Measurements from ENCODE around the gene SLC26A5.
"Not testable (repeated sequence)": the region's sequence is repeated elsewhere in the genome, so short reads cannot be mapped to it uniquely, and the experiment has no call there.

SLC26A5 gene, protein sequence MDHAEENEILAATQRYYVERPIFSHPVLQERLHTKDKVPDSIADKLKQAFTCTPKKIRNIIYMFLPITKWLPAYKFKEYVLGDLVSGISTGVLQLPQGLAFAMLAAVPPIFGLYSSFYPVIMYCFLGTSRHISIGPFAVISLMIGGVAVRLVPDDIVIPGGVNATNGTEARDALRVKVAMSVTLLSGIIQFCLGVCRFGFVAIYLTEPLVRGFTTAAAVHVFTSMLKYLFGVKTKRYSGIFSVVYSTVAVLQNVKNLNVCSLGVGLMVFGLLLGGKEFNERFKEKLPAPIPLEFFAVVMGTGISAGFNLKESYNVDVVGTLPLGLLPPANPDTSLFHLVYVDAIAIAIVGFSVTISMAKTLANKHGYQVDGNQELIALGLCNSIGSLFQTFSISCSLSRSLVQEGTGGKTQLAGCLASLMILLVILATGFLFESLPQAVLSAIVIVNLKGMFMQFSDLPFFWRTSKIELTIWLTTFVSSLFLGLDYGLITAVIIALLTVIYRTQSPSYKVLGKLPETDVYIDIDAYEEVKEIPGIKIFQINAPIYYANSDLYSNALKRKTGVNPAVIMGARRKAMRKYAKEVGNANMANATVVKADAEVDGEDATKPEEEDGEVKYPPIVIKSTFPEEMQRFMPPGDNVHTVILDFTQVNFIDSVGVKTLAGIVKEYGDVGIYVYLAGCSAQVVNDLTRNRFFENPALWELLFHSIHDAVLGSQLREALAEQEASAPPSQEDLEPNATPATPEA

DNA sequence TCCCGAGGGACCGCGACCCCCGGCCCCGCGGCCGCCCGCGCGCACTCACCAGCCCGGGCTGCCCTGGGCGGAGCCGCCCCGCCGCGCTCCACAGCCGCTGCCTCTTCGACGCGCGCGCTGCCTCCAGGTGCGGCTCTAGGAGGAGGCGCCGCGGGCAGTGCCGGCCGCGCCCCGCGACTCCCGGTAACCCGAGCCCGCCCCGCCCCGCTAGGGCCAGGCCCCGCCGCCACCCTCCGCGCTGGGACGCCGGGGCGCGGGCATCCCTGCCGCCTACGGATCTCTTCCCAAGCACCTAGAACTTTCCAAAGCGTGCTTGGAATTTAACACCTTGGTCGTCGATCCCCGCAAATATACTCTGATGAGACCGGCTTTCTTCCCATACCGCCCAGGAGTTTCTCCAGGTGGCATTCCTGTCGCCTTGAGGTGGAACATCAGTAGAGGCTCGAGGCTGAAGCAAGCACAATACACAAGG lies at the start of gene SLC26A5:
SLC26A5 (minus strand) TSS at position 159 of the 472 bp plus-strand sequence. CDS start 24,693 bp downstream, outside the sequence.
- peak in 1 of 2 donors; percentile 12 for DNase-seq (ENCODE audit: low read depth in 2 of 2)

DNA sequence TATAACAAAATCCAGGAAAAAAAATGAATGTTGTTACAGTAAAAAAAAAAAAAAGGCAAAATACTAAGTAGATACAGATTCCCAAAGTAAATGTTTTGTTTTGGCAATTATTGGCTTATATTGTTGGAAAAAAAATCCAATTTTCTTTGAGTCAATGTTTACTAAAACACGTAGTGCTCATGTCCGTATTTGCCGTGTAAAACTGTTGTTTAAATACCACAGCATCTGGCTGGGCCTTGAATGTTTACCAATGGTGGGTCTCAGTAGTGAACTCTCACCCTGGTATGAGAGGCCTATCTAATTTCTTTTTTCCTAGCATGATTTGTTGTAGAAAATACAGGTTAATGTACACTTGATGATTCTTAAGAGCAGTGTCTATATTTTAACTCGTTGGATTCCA lies 41.4 kb upstream of the SLC26A5 start:
- DNase-seq (ENCODE audit: low read depth in 2 of 2): no peak

DNA sequence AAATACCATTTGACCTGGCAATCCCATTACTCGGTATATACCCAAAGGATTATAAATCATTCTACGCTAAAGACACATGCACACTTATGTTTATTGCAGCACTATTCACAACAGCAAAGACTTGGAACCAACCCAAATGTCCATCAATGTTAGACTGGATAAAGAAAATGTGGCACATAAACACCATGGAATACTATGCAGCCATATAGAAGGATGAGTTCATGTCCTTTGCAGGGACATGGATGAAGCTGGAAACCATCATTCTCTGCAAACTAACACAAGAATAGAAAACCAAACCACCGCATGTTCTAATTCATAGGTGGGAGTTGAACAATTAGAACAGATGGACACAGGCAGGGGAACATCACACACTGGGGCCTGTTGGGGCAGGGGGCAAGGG lies 40.9 kb upstream of the SLC26A5 start:
- DNase-seq (ENCODE audit: low read depth in 2 of 2): not testable (repeated sequence)

DNA sequence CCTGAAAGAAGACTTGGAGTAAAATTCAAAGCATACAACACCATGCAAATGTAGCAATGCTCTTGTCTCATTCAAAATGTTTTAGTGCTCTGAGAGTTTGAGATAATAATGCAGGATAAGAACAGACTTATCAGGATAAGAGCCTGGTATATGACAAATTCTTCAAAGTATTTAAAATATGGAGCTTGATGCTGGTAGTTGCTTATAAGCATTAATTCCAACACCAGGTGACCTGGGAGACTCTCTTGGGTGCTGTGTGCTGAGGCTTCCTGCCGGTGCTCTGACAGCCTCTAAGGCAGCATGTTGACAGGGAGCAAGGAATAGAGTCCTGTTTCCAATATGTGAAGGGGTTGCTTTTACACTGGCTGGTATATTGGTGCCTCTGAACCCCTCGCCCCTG lies 34.8 kb upstream of the SLC26A5 start:
- no peak for DNase-seq (ENCODE audit: low read depth in 2 of 2)

DNA sequence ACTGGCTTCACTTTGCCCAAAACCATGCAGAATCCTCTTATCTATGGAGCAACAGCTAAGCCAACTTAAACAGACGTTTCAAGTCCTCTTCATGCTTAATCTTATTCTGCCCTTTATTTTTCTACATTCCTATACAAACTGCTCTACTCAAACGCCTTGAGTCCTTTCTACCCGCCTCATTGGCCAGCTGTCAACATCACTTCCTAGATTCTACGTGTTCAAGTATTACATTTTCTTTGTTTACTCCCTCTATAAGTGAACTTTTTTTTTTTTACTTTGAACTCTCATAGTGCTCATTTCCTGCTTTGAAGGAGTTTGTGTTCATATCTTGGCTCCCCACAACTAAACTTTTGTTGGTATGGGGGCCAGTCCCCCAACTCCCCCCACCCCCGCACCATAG lies 28.9 kb upstream of the SLC26A5 start:
- DNase-seq (ENCODE audit: low read depth in 2 of 2): no peak

DNA sequence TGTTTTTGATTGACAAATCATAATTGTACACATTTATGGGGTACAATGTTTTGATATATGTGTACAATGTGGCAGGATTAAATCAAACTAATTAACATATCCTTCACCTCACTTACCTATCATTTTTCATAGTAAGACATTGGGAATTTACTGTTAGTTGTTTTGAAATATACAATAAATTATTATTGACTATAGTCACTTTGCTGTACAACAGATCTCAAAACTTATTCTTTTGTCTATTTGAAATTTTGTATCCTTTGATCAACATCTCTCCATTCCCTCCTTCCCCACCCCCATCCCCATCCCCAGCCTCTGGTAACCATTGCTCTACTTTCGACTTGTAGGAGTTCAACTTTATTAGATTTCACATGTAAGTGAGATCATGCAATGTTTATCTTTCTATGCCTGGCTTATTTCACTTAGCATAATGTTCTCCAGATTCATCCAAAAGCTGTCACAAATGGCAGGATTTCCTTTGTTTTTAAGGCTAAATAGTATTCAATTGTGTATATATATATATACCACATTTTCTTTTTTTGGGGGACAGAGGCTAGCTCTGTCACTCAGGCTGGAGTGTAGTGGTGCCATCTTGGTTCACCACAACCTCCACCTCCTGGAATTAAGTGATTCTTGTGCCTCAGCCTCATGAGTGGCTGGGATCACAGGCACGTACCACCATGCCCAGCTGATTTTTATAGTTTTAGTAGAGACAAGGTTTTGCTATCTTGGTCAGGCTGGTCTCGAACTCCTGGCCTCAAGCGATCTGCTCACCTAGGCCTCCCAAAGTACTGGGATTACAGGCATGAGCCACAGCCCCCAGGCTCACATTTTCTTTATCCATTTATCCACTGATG lies 23.3 kb upstream of the SLC26A5 start:
- DNase-seq (ENCODE audit: low read depth in 2 of 2): no peak

DNA sequence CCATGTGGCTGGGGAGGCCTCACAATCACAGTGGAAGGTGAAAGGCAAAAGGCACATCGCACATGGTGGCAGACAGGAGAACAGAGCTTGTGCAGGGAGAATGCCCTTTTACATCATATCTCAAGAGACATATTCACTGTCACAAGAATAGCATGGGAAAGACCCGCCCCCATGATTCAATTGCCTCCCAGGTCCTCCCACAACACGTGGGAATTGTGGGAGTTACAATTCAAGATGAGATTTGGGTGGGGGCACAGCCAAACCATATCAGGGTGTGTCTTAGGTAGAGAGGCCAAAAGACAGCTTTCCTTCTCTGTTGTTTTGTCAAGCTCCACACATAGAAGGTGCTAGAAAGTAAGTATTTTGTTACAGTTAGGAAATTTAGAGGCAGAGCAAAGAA lies 20.8 kb upstream of the SLC26A5 start:
- no peak for DNase-seq (ENCODE audit: low read depth in 2 of 2)

DNA sequence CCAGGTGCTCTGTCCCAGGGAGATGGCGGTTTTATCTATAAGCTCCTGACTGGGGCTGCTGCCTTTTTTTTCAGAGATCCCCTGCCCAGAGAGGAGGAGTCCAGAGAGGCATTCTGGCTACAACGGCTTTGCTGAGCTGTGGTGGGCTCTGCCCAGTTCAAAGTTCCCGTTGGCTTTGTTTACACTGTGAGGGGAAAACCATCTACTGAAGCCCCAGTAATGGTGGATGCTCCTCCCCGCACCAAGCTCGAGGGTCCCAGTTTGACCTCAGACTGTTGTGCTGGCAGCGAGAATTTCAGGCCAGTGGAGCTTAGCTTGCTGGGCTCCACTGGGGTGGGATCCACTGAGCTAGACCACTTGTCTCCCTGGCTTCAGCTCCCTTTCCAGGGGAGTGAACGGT lies 16.4 kb upstream of the SLC26A5 start:
- DNase-seq (ENCODE audit: low read depth in 2 of 2): no peak

DNA sequence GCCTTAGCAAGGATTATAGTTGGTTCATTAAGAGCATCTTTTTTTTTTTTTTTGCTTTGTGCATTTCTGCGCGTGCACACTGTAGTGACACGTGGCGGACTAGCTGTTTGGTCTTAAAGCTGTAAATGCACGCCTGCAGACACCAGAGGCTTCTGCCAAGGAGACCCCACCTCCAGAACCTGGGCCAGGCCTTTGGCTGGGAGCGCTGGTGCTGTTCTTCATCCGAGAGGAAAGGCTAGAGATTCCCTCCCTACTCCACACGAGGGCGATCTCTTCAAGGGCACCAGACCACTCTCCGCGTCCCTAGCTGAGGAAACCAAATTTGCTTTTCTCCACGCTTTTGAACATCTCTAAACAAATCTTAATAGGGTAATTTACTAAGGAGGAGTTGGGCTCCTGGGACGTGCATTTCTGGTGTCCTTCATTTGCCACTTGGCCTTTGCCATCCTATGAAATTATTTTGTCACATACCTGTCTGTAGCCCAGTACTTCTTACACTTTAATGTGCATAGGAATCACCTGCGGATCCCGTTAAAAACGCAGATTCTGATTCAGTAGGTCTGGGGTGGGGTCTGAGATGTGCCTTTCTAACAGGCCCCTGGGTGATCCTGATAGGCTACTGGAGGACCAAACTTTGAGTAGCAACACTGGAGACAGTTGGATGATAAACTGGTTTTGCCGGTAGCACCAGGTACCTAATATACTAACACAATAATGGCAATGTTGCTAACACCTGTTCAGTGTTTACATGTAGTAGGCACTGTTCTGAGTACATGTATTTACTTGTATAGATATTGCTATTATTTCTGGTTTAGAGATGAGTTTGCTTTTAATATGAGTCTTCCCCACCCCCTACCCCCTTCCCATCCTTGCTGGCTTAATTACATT lies 1.3 kb upstream of the SLC26A5 start:
- peak; percentile 19 to 26 for DNase-seq (ENCODE audit: low read depth in 2 of 2)

DNA sequence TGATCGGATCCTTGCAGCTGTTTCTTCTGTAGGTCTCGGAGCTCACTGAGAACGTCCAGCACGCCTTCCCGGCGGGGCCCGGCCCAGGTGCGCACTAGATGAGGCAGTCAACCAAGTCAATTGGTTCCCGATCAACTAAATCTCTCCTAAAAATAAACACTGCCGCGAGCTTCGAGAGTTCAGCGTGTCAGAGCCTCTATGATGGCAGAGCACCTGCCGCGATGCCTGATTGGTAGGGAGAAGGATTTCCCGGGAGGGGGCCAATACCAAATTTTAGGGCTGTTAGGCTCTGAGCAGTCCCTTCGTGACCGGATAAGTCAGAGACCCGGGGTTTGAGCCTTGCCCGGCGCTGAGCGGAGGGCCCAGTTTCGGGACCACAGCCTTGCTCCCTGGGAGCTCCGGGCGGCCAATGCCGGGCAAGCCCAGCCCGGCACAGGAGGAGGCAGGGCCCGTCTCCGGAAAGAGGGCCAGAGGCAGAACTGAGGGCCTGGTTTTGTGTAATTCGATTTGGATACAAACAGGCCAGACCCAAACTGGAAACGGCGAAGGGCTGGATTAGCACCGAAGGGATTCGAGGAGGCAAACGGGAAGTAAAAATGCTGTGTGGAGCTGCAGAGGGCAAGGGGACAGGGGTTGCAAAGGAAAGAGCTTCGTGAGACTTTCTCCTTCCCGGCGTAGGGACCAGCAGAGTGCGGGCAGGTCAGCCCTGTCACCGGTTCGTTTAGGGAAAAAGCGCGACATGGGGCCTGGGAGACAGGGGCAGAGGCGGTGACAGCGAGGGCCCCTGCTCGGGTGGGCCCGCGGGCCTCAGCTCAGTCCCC lies 569 bp downstream of the SLC26A5 start:
- DNase-seq (ENCODE audit: low read depth in 2 of 2): no peak

DNA sequence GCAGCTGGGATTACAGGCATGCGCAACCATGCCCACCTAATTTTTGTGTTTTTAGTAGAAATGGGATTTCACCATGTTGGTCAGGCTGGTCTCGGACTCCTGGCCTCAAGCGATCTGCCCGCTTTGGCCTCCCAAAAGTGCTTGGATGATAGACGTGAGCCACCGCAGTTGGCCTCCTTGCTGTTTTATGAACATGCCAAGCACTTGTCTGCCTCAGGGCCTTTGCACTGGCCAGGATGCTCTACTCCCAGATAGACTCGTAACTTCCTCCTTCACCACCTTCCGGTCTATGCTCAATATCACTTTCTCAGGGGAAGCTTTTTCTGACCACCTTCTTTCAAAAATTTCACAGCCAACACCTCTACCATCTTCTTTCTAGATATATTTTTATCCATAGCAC lies 6.3 kb downstream of the SLC26A5 start:
- no peak for DNase-seq (ENCODE audit: low read depth in 2 of 2)

DNA sequence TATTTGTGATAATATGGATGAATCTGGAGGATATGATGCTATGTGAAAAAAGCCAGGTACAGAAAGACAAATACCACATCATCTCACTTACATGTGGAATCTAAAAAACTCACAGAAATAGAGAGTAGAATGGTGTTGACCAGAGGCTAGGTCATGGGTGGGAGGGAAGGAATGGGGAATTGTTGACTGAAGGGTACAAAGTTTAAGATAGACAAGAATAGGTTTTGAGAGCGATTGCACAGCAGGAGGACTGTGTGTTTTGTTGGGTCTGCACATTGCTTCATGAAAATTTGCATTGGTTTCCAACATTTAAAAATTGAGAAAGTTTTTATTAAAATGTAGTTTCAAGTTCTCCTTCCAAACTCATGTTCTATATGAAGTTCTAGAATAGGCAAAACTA lies 8.4 kb downstream of the SLC26A5 start:
- DNase-seq (ENCODE audit: low read depth in 2 of 2): no peak

DNA sequence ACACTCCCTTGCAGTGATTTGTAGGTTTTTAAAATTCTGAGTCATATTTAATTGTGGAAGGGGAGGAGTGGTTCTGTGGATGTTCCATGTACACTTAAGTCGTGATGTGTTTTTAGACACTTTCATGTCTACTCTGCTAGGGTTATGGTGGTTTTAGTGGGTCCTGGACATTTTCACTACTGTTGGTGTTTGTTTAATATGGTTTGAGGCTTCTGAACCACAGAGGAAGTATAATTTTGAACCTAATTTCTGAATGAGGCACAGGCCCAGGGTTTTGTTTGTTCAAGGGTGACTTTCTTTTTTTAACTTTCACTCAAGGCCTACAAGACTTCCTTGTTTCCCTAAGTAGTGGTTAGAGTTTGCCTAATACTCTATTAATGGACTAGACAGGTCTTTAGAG lies 13.3 kb downstream of the SLC26A5 start:
- no peak for DNase-seq (ENCODE audit: low read depth in 2 of 2)

DNA sequence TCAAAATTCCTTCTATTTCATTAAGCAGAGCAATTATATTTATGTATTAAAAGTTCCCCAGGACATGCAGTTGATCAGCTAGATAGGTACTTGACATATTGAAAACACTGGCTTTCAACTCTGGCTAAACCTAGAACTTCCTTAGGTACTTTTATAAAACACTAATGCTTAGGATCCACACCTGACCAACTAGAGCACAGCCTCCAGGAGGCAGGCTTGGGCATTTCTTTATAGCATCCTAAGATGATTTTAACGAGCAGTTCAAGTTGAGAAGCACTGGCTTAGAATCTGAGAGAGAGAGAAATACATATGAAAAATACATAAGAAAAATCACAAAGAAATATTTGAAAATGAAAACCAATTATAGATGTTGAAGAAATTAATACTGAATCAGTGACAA lies 20.8 kb downstream of the SLC26A5 start:
- DNase-seq (ENCODE audit: low read depth in 2 of 2): no peak

DNA sequence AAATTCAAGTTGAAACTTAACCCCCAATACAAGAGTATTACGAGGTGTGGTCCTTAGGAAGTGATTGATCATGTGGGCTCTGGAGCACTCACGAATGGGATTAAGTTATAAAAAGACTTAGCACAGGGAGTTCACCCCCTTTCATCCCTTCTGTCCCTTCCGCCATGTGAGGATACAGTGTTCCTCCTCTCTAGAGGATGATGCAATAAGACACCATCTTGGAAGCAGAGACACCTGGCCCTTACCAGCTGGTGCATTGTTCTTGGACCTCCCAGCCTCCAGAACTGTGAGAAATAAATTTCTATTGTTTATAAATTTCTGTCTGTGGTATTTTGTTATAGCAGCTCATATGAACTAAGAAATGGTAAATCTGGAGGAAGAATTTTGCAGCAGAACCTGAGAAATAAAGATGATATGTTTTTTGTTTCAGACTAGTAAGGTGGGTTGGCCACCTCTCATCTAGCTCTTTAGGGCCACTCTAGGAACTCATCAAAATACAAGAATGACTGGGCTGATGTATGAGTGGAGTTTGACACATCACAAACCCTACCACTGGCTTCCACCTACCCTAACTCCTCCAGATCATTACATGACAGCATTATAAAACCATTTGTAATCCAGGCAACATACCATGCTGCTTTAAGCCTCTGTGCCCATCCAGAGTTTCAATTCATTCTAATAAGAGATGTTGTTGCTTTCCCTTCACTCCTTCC lies 22.4 kb downstream of the SLC26A5 start:
- DNase-seq (ENCODE audit: low read depth in 2 of 2): no peak

DNA sequence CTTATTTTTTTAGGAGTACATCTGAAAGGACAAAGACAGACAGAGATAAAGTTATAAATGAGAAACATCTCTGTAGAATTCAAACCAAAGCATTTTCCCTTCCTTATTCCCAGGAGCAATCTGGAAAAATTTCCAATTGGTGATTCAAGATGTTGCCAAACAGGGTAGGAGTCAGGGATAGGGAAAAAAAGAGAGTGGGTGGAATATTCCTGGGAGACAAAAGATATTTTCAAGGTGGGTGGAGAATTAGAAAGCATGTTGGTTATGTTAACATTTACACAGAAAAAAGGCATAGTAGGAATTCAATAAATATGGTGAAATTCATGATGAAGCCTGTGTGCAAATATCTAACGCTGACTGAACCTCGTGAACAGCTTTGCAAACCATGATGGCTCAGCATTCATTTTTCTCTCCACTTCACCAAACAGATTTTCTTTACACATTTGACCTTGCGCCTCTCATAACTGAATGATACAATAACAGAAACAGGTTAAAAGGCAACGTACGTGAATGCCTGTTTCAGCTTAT lies 25.1 kb downstream of the SLC26A5 start:
- no peak for DNase-seq (ENCODE audit: low read depth in 2 of 2)

DNA sequence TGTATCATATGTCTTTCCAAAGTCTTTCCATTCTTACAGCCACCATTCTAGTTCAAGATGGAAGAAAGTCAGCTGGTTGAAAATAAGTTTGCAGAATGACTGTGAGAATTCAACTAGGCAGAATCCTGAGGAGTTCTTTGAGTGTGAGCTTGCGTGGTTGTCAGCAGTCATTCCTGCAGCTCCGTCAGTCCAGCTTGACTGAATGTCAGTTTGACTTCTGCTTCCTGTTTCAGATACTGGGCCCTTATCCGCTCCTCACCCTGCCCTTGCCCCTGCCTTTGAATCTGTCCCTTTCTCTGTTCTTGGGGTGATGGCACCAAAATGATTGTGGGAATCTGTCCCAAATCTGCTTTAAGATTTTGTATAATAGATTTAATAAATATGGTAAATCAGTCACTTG lies 27.8 kb downstream of the SLC26A5 start:
- no peak for DNase-seq (ENCODE audit: low read depth in 2 of 2)

DNA sequence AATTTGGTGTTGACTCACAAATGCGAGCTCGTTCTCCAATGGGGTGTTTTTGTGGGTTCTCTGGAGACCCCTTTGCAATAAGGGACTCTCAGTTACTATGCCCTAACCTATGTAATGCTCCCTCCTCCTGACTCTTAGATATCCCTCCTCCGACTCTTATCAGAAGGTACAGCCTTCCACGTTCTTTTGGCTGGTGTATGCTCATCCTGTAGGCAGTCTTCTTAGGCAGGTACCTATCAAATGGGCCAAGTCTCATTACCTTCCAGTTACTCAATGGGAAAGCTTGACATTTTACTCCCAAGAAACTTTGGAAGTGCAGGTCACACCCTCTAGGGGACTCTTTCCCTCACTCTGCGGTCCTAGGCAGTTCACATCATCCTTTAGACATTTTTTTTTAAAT lies 32.6 kb downstream of the SLC26A5 start:
- no peak for DNase-seq (ENCODE audit: low read depth in 2 of 2)

DNA sequence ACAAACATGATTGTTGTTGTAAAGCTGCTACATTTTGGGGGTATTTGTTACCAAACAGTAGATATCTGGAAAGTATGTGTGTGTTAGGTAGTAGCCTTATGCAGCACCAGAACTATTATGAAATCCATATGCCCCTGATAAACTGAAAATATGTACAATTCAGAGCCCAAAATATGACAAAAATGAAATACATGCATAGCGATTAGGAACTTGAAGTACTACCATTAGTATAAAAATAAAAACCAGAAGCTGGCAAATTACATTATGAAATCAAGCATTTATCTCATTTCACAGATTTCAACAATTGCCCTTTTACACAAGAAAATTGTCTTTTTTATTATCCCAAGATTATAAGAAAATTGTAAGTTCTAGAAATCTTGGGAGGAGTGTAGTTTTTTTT lies 33.9 kb downstream of the SLC26A5 start:
- DNase-seq (ENCODE audit: low read depth in 2 of 2): no peak

All from stimulated activated CD8-positive, alpha-beta memory T cell treated with anti-CD3 and anti-CD28 coated beads, Interleukin-15, amount 100 ng/mL, for 48 hours (primary cell).